K562 (cell line): ENCODE data around the gene TRIM71. TPM values are rescaled to one million over a fixed set of nuclear protein-coding genes. Genes with fewer than 3 reads are reported as not detected.

Experiments
- ATAC-seq: fragments of 200-7000 bp; cut with Tn5 transposase; 3 replicates; pipeline ENCODE4 v1.9.1; 2020; ENCODE audit warnings: moderate library complexity
- BruUV-seq: library from RNA; stranded (reverse); fragments of 400-500 nt; replicated peaks from 2 replicates; lab custom pipeline; 2021; lab: Mats Ljungman, UMichigan
- CTCF ChIA-PET: fragments of 300-600 bp; formaldehyde crosslinking; extraction: SDS; loops from one replicate; lab custom pipeline; 2021; ENCODE audit warnings: low intra/inter-chr PET ratio; lab: Yijun Ruan, JAX
- POLR2A ChIA-PET: fragments of 300-600, 350-650 bp; sonication (Branson Sonifier 250); formaldehyde crosslinking; extraction: SDS; loops from one replicate; lab custom pipeline; 2021; ENCODE audit warnings: antibody characterized with exemption, inconsistent platforms; lab: Yijun Ruan, JAX
- DNase-seq, 4 experiments: peaks; one replicate each; pipeline versions ENCODE4 v3.0.0 to v3.0.0-alpha.2; 2011 to 2018; ENCODE audit warnings: low spot score in 3 of 4, mixed read lengths in 3 of 4; ENCODE audit errors: extremely low read depth in 1 of 4
- FAIRE-seq: peaks from 2 replicates; lab custom pipeline; 2011; peaks lifted over from hg19 to GRCh38; lab: Jason Lieb, UNC
- H2AFZ ChIP-seq: 2 replicates; pipeline ENCODE4 v1.6.0; 2011; ENCODE audit warnings: low read depth, low read length, control low read depth, inconsistent platforms
- H3K27ac ChIP-seq: fragments of 200-600 bp; 3 replicates; pipeline ENCODE4 v1.8.0; 2011; ENCODE audit warnings: low read depth, mild to moderate bottlenecking, control low read depth, inconsistent platforms, low read length, moderate library complexity, mixed read lengths; ENCODE audit errors: extremely low read depth
- H3K27me3 ChIP-seq, 2 experiments: fragments of 300-600 bp in 1 of 2; 2 replicates in 1 of 2; 3 replicates in 1 of 2; pipeline versions ENCODE4 v1.6.0 to v1.8.0; 2011; ENCODE audit warnings: inconsistent platforms in 2 of 2, low read length in 2 of 2, mild to moderate bottlenecking in 1 of 2, mixed read lengths in 1 of 2, moderate library complexity in 1 of 2; ENCODE audit not compliant: control insufficient read depth in 2 of 2, insufficient read depth in 2 of 2
- H3K36me3 ChIP-seq: fragments of 300-600 bp; 3 replicates; pipeline ENCODE4 v1.8.0; 2011; ENCODE audit warnings: mild to moderate bottlenecking, low read length, inconsistent platforms; ENCODE audit not compliant: control insufficient read depth, insufficient read depth
- H3K4me1 ChIP-seq, 2 experiments: fragments of 200-600 bp in 1 of 2; replicated peaks in 1 of 2; 2 replicates in 1 of 2; 3 replicates in 1 of 2; pipeline versions ENCODE4 v1.5.1 to v1.8.0; 2011; ENCODE audit warnings: inconsistent platforms in 2 of 2, low read length in 2 of 2, mild to moderate bottlenecking in 1 of 2, mixed read lengths in 1 of 2, moderate library complexity in 1 of 2; ENCODE audit not compliant: control insufficient read depth in 2 of 2, insufficient read depth in 2 of 2
- H3K4me2 ChIP-seq: 2 replicates; pipeline ENCODE4 v1.6.1; 2011; ENCODE audit warnings: low read length, control low read depth, inconsistent platforms, mixed read lengths; ENCODE audit not compliant: insufficient read depth
- H3K4me3 ChIP-seq: fragments of 200-600 bp; sonication (generic), shearing (Covaris generic); 2 replicates; pipeline ENCODE4 v1.5.1; 2016; ENCODE audit warnings: control low read depth, inconsistent platforms
- H3K79me2 ChIP-seq: fragments of 200-600 bp; 3 replicates; pipeline ENCODE4 v1.8.0; 2011; ENCODE audit warnings: low read length, inconsistent platforms; ENCODE audit not compliant: control insufficient read depth, insufficient read depth
- H3K9ac ChIP-seq, 2 experiments: 2 replicates each; pipeline versions ENCODE4 v1.6.0 to v1.6.1; 2011; ENCODE audit warnings: low read depth in 2 of 2, low read length in 2 of 2, control low read depth in 1 of 2, inconsistent platforms in 1 of 2, mild to moderate bottlenecking in 1 of 2, mixed read lengths in 1 of 2; ENCODE audit not compliant: insufficient read depth in 1 of 2
- H3K9me1 ChIP-seq: one replicate; pipeline ENCODE4 v1.6.0; 2011; ENCODE audit warnings: inconsistent platforms, mild to moderate bottlenecking, low read length, moderate library complexity; ENCODE audit not compliant: control insufficient read depth, insufficient read depth
- H3K9me3 ChIP-seq: replicated peaks from 2 replicates; pipeline ENCODE4 v1.5.1; 2011; ENCODE audit warnings: low read depth, low read length, inconsistent platforms; ENCODE audit not compliant: control insufficient read depth, insufficient read depth
- H4K20me1 ChIP-seq: replicated peaks from 2 replicates; pipeline ENCODE4 v1.6.1; 2011; ENCODE audit warnings: low read length, inconsistent platforms, mixed read lengths; ENCODE audit not compliant: control insufficient read depth, insufficient read depth
- MCM7 ChIP-seq, 2 experiments: fragments of 450-650 bp; IDR thresholded peaks; 2 replicates each; pipeline ENCODE4 v1.6.1; 2016 to 2018
- ZZZ3 ChIP-seq: fragments of 450-650 bp; IDR thresholded peaks from 2 replicates; pipeline ENCODE4 v1.6.1; 2016; ENCODE audit warnings: antibody characterized with exemption, mild to moderate bottlenecking, moderate library complexity
- WGBS: fragments of 100-300 bp; shearing (Covaris generic); methylation state at CpG from one replicate; pipeline ENCODE4 v1.1.6; 2016; ENCODE audit warnings: low coverage, mixed read lengths; ENCODE audit not compliant: insufficient coverage; ENCODE audit errors: missing lambda C conversion rate; 5-methylcytosine and 5-hydroxymethylcytosine counted together
- in situ Hi-C: fragments of 300-500 bp; cut with MboI; formaldehyde crosslinking; loops from 4 replicates; pipeline ENCODE4 v1.15.0; 2018; ENCODE audit warnings: inconsistent platforms, mixed read lengths
- intact Hi-C: fragments of 100-400 bp; cut with micrococcal nuclease; formaldehyde crosslinking; loops from 2 replicates; pipeline ENCODE4 v1.14.2; 2022
- polyA plus RNA-seq, 8 experiments: library from polyadenylated mRNA; depleted of rRNA in 4 of 8; stranded (reverse) in 5 of 8; unstranded in 3 of 8; fragments of >200 nt; fragmentation: Nextera tagmentation in 2 of 8; fragmentation: Illumina TruSeq in 1 of 8; extraction: Ambion mirVana in 2 of 8; extraction: Trizol in 1 of 8; gene quantifications; 2 replicates each; pipeline versions ENCODE4 v1.2.1 to v1.2.3, GENCODE V29; 2011 to 2014; ENCODE audit warnings: inconsistent platforms in 1 of 8, missing spikeins in 1 of 8
- total RNA-seq, 7 experiments: library from RNA; depleted of rRNA in 6 of 7; stranded (reverse); fragments of >200 nt in 6 of 7; fragmentation: Illumina TruSeq in 2 of 7; extraction: Trizol in 2 of 7; gene quantifications; 2 replicates each; pipeline versions ENCODE4 v1.2.1 to v1.2.3, GENCODE V29; 2011 to 2021; ENCODE audit warnings: low replicate concordance in 1 of 7
- TF ChIP-seq, protein P1 (sequence below): sonication (generic); formaldehyde crosslinking; IDR thresholded peaks from 2 replicates; pipeline ENCODE4 v1.8.0; 2022; ENCODE audit warnings: mild to moderate bottlenecking, missing genetic modification reagents, borderline replicate concordance

TRIM71 gene
- total and polyA plus RNA-seq, 9 of the 15 experiments (the other 6 are each of a cell fraction or from before 2014, with no cell fraction given): 0.04 to 0.11 TPM; not detected in 7

DNA sequence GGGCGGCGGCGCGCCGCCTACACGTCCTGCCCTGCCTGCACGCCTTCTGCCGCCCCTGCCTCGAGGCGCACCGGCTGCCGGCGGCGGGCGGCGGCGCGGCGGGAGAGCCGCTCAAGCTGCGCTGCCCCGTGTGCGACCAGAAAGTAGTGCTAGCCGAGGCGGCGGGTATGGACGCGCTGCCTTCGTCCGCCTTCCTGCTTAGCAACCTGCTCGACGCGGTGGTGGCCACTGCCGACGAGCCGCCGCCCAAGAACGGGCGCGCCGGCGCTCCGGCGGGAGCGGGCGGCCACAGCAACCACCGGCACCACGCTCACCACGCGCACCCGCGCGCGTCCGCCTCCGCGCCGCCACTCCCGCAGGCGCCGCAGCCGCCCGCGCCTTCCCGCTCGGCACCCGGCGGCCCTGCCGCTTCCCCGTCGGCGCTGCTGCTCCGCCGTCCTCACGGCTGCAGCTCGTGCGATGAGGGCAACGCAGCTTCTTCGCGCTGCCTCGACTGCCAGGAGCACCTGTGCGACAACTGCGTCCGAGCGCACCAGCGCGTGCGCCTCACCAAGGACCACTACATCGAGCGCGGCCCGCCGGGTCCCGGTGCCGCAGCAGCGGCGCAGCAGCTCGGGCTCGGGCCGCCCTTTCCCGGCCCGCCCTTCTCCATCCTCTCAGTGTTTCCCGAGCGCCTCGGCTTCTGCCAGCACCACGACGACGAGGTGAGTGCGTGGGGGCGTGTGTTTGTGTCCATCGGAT, 602 bp downstream of the TRIM71 start:
- Histone ChIP-seq H3K4me3 (no peak overlapping the region), H3K36me3 (no peaks in the 10 kb centered on the region), H3K9me3 (peaks cover 10% of the 10 kb centered on the region), H3K9me1 (no peaks in the 10 kb centered on the region), H4K20me1 (no peaks in the 10 kb centered on the region), H3K79me2 (no peaks in the 10 kb centered on the region), H3K4me2 (no peak overlapping the region), H2AFZ (no peak overlapping the region), H3K9ac (no peak overlapping the region), H3K27ac (no peak overlapping the region), H3K4me1 (peaks cover 0 to 15% of the 10 kb centered on the region in 2 experiments; a peak in 2 of 5 replicates), H3K27me3 (peaks cover 44 to 53% of the 10 kb centered on the region in 2 experiments)
- POLR2A ChIA-PET: no interaction called here
- intact Hi-C loops: no loop called here
- TF ChIP-seq MCM7 (IDR thresholded peaks at IDR 0.05) (no peak), ZZZ3 (no peak)
- TF ChIP-seq, protein P1, sequence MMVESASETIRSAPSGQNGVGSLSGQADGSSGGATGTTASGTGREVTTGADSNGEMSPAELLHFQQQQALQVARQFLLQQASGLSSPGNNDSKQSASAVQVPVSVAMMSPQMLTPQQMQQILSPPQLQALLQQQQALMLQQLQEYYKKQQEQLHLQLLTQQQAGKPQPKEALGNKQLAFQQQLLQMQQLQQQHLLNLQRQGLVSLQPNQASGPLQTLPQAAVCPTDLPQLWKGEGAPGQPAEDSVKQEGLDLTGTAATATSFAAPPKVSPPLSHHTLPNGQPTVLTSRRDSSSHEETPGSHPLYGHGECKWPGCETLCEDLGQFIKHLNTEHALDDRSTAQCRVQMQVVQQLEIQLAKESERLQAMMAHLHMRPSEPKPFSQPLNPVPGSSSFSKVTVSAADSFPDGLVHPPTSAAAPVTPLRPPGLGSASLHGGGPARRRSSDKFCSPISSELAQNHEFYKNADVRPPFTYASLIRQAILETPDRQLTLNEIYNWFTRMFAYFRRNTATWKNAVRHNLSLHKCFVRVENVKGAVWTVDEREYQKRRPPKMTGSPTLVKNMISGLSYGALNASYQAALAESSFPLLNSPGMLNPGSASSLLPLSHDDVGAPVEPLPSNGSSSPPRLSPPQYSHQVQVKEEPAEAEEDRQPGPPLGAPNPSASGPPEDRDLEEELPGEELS (CRISPR knock-in tag): no peak
- FAIRE-seq (no peak), ATAC-seq (no peak), DNase-seq (no peak)
- no TSS peak for BruUV-seq
- WGBS: 61% methylated on average over 45 of the region's 111 CpGs
- in situ Hi-C loops: no loop called here
- CTCF ChIA-PET: no interaction called here
